GM19463 (cell line): ENCODE measurements around the gene TEX22.

Experiments used
- ATAC-seq: cut with Tn5 transposase; IDR thresholded peaks from one replicate; pipeline ENCODE4 v1.9.1; 2021; ENCODE audit warnings: mild to moderate bottlenecking, moderate library complexity; ENCODE audit not compliant: unreplicated experiment

TEX22 gene

GRCh38 chr14:105366386-105367074 is 31.8 kb upstream of the TEX22 start:
- no peak for ATAC-seq

- no peak for ATAC-seq
Observed at GRCh38 chr14:105367116-105368031, 31.0 kb upstream of the TEX22 start.

DNA sequence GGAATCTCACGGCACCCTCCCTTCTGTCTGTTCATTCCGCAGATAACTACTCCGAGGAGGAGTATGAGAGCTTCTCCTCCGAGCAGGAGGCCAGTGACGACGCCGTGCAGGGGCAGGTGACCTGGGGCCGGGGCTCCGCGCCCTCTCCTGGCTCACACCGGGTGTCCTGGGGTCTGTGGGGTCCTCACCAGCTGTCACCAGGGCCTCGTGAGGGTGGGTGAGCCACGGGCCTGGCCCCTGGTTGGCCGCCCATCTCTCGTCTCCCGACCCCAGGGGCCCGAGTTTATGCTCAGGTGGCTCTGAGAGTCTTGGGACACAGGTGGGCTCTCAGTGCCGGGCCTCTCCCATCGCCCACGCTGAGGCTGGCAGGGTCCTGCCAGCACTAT is 30.3 kb upstream of the TEX22 start:
- no peak for ATAC-seq

DNA sequence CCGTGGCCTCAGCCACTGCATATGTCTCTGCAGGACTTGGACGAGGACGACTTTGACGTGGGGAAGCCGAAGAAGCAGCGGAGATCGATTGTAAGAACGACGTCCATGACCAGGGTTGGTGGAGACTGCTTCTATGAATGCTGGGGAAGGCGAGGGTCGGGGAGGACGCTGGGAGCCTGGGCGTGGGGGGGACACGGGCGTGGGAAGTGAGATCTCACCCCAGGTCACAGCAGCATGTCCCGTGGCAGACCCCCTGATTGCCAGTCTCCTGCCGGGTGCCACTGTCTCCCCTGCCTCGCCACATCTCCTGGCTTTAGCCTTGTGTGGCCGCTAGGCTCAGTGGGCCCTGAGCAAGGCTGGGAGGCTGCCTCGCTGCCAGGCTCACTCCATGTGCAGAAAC is 29.9 kb upstream of the TEX22 start:
- ATAC-seq, result no peak

DNA sequence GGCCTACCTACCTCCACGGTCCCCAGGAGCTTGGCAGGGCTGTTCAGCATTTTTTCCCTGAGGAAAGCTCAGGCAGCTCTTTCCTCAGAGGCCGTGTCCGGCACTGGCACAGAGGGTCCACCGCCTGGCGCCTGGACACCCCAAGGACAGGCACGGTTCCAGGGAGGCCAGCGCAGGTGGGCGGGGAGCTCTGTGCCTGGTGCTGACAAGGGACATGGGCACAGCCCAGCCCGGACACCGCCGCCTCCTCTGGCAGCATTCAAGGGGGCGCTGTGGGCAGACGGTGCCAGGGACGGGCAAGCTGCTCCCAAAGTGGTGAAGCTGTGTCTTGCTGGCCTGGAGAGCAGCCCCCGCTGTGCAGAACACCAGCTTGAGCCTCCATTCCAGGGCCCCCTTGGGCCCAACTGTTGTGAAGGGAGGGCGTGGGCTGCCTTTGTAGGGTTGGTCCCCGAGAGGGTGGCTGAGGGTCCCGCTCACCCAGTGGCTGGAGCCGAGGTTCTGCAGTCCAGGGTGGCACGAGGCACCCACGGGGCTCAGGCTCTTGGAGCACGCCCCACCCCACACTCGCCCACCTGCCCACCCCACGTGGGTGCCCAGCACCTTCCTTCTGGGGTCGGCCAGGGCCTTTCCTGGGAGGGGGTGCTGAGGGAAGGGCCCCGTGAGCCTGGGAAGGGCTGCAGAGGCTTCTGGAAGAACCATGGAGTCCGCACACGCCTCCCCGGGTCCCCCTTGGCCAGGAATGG is 29.3 kb upstream of the TEX22 start:
- no peak for ATAC-seq

GRCh38 chr14:105369653-105370040 is 28.7 kb upstream of the TEX22 start:
- ATAC-seq, result no peak

- ATAC-seq, result no peak
Observed at GRCh38 chr14:105374389-105374788, 23.9 kb upstream of the TEX22 start.

- no peak for ATAC-seq
Observed at GRCh38 chr14:105375635-105376057, 22.7 kb upstream of the TEX22 start.

GRCh38 chr14:105376521-105377440 is 21.6 kb upstream of the TEX22 start:
- no peak for ATAC-seq

- no peak for ATAC-seq
Observed at GRCh38 chr14:105377555-105378182, 20.7 kb upstream of the TEX22 start.

DNA sequence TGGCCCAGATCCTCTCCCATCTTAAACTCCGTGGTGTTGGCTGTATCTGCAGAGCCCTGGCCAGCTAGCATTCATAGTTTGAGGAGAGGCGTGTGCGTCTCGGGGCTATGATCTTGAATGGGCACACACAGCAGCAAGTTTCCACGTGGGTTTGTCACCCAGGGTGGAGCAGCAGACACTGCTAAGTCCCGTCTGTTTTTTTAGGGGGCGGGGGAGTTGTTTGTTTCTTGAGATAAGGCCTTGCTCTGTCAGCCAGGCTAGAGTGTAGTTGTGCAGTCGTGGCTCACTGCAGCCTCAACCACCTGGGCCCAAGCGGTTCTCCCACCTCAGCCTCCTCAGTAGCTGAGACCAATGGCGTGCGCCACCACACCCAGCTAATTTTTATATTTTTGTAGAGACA is 20.1 kb upstream of the TEX22 start:
- ATAC-seq, result no peak

GRCh38 chr14:105378873-105379685 is 19.3 kb upstream of the TEX22 start:
- ATAC-seq, result no peak

- no peak for ATAC-seq
Observed at GRCh38 chr14:105379946-105380345, 18.4 kb upstream of the TEX22 start.

- no peak for ATAC-seq
Observed at GRCh38 chr14:105380756-105381155, 17.6 kb upstream of the TEX22 start.

DNA sequence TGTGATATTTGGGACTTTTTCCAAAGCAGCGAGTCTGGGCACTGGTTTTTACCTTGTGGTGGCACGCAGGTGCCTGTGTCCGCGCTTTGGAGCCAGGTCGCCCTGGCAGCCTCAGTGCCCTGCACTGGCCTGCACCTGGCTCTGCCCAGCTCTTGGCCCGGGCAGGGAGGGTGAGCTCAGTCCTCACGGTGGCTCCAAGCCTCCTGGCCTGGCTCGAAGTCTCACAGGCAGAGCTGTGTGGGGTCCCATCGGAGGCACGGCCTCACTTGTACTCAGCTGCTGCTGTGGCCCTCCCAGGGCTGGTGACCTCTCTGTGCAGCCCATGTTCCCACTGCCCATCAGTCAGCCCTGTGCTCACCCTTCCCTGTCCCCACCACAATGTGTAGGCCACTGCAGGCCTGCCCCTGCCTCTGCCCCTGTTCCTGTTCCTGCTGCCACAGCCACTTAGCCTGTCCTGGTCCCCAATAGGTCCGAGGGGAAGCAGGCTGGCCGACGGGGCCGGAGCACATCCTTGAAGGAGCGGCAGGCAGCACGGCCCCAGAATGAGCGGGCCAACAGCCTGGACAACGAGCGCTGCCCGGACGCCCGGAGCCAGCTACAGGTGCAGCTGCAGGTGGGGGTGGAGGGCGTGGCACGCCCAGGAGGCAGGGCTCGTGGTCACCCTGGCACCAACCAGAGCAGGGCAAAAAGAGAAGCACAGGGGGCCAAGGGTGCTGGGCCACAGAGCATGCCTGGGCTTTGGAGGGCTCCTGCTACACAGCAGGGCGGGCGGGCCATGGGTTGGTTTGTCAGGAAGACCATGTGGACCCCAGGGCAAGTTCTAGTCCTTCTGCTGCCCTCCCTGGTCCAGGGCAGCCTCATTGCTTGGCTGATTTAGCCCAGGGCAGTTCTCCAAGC is 16.6 kb upstream of the TEX22 start:
- ATAC-seq, result no peak

- no peak for ATAC-seq
Observed at GRCh38 chr14:105382343-105383082, 15.8 kb upstream of the TEX22 start.

DNA sequence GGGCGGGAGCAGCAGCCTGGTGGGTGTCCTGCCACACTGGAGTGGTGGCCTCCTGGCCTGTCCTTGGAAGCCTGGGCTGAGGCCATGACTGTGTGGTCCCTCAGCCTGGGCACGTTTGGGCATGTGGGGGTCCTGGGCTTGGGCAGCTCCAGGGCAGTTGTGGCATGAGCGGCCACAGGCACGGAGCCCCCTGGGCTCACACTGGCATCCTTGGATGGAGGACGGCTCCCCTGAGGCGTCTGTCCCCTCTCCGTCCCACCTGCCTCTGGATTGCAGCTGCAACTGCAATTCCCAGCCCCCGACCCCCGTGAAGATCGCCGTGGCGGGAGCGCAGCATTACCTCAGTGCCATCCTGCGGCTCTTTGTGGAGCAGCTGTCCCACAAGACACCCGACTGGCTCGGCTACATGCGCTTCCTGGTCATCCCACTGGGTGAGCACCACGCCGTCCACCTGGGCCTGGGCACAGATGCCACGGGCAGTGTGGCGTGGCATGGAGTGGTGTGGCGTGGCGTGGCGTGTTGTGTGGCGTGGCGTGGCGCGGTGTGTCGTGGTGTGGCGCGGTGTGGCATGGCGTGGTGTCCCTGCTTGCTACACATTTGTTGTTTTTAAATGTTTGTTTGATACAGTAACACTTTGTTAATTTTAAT is 15.1 kb upstream of the TEX22 start:
- no peak for ATAC-seq
